Mesothelial cell of epicardium (in vitro differentiated cells): ENCODE measurements around the gene ARHGEF28. TPM values are rescaled to one million over a fixed set of nuclear protein-coding genes. Genes with fewer than 3 reads are reported as not detected.

Experiments
- DNase-seq, 2 experiments: peaks; one replicate each; pipeline ENCODE4 v3.0.0; 2021; ENCODE audit warnings: low spot score in 2 of 2; ENCODE audit not compliant: unreplicated experiment in 2 of 2
- H3K27ac Mint-ChIP-seq: 2 replicates; pipeline ENCODE4 v1.8.0; 2021; ENCODE audit warnings: mixed read lengths
- H3K27me3 Mint-ChIP-seq: 2 replicates; pipeline ENCODE4 v1.8.0; 2021; ENCODE audit warnings: low read depth, mixed read lengths
- H3K36me3 Mint-ChIP-seq: 2 replicates; pipeline ENCODE4 v1.8.0; 2021; ENCODE audit warnings: mixed read lengths
- H3K4me1 Mint-ChIP-seq: 2 replicates; pipeline ENCODE4 v1.8.0; 2021; ENCODE audit warnings: mixed read lengths
- H3K4me3 Mint-ChIP-seq: 2 replicates; pipeline ENCODE4 v1.8.0; 2021; ENCODE audit warnings: mild to moderate bottlenecking, moderate library complexity, mixed read lengths
- H3K9me3 Mint-ChIP-seq: 2 replicates; pipeline ENCODE4 v1.8.0; 2021; ENCODE audit warnings: mixed read lengths
- total RNA-seq: library from RNA; stranded (reverse); gene quantifications from 3 replicates; pipeline ENCODE4 v1.2.1, GENCODE V29; 2021
- TF ChIP-seq, protein P1 (sequence below): fragments of 200-600 bp; sonication (generic); IDR thresholded peaks from one replicate; pipeline ENCODE4 v1.5.0; 2021; ENCODE audit warnings: antibody characterized with exemption; ENCODE audit not compliant: unreplicated experiment

The ARHGEF28 gene
- total RNA-seq, 1 donor from 2014 or later: 0.40 TPM

- peaks cover 6% of the 10 kb centered on the region for H3K4me1 Mint-ChIP-seq
- H3K9me3 Mint-ChIP-seq: no peaks in the 10 kb centered on the region
- no peak overlapping the region for H3K27ac Mint-ChIP-seq
- H3K27me3 Mint-ChIP-seq: peaks cover 11% of the 10 kb centered on the region
- no peak for DNase-seq
- H3K4me3 Mint-ChIP-seq: no peak overlapping the region
- TF ChIP-seq, protein P1, sequence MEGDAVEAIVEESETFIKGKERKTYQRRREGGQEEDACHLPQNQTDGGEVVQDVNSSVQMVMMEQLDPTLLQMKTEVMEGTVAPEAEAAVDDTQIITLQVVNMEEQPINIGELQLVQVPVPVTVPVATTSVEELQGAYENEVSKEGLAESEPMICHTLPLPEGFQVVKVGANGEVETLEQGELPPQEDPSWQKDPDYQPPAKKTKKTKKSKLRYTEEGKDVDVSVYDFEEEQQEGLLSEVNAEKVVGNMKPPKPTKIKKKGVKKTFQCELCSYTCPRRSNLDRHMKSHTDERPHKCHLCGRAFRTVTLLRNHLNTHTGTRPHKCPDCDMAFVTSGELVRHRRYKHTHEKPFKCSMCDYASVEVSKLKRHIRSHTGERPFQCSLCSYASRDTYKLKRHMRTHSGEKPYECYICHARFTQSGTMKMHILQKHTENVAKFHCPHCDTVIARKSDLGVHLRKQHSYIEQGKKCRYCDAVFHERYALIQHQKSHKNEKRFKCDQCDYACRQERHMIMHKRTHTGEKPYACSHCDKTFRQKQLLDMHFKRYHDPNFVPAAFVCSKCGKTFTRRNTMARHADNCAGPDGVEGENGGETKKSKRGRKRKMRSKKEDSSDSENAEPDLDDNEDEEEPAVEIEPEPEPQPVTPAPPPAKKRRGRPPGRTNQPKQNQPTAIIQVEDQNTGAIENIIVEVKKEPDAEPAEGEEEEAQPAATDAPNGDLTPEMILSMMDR: no peak
- no peaks in the 10 kb centered on the region for H3K36me3 Mint-ChIP-seq
These were observed 64.0 kb downstream of the ARHGEF28 start for GRCh38 chr5:73690015-73690414.

DNA sequence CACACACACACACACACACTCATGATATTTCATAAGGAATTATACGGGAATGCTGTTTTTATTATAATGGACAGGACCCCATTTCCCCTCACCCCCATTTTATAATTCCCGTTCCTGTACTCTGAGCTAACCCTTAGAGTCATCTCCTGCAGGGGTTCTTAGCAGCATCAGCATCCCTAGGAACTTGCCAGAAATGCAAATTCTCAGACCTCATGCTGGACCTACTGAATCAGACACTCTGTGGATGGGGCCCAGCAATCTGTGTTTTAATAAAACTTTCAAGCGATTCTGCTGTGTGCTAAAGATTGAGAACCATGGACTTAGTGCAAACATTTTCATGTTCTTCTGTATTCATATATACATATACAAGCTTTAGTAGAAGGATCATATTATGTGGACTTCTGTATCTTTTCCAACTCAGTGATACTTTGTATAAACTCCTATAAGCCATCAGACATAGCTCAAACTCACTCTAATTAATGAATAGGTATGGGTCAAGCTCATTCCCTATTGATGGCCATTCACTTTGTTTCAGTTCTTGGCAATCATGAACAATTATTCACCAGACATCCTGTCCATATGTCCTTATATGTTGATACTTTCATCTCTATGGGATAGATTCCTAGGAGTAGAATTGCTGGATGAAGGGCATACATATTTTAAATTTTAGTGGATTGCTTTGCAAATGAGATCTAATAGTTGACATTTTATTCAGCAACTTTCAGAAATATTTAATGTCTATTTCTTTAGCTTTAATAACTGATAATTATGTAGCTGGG, 65.5 kb downstream of the ARHGEF28 start:
- peaks cover 11% of the 10 kb centered on the region for H3K27me3 Mint-ChIP-seq
- H3K27ac Mint-ChIP-seq: no peak overlapping the region
- H3K36me3 Mint-ChIP-seq: no peaks in the 10 kb centered on the region
- TF ChIP-seq, protein P1: no peak
- peaks cover 6% of the 10 kb centered on the region for H3K4me1 Mint-ChIP-seq
- no peak for DNase-seq
- H3K4me3 Mint-ChIP-seq: no peak overlapping the region
- H3K9me3 Mint-ChIP-seq: no peaks in the 10 kb centered on the region

DNA sequence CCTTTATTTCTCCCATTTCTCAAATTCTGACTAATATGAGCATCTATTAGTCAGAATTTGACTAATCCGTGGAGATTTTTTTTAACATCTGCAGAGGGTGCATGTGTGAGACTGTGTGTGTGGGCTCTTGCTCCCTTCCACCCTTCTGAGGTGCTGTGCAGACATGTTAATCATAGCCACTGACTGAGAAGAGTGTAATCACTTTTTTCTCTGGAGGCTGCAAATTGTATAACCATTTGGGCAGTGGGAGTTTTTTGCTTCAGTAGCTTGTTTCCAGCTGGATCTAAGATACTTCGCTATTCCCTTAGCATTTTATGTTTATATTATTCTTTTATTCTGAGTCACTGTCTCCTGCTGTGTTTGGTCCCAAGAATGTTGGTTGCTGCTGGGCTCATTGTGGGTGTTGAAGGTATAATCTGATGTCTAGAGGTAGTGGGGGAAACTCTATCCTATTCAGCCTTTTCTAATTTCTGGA, 66.2 kb downstream of the ARHGEF28 start:
- H3K27ac Mint-ChIP-seq: no peak overlapping the region
- no peaks in the 10 kb centered on the region for H3K36me3 Mint-ChIP-seq
- TF ChIP-seq, protein P1: no peak
- H3K27me3 Mint-ChIP-seq: peaks cover 11% of the 10 kb centered on the region
- no peaks in the 10 kb centered on the region for H3K9me3 Mint-ChIP-seq
- DNase-seq: no peak
- no peak overlapping the region for H3K4me3 Mint-ChIP-seq
- peaks cover 8% of the 10 kb centered on the region for H3K4me1 Mint-ChIP-seq

- no peak overlapping the region for H3K27ac Mint-ChIP-seq
These were observed 67.0 kb downstream of the ARHGEF28 start for GRCh38 chr5:73692981-73693380.

GRCh38 chr5:73693573-73694061, 67.6 kb downstream of the ARHGEF28 start:
- H3K27me3 Mint-ChIP-seq: peaks cover 20% of the 10 kb centered on the region
- H3K4me3 Mint-ChIP-seq: no peak overlapping the region
- no peaks in the 10 kb centered on the region for H3K36me3 Mint-ChIP-seq
- H3K9me3 Mint-ChIP-seq: no peaks in the 10 kb centered on the region
- H3K27ac Mint-ChIP-seq: no peak overlapping the region
- H3K4me1 Mint-ChIP-seq: peaks cover 11% of the 10 kb centered on the region
- no peak for DNase-seq
- TF ChIP-seq, protein P1: peak; percentile 43

More at GRCh38 chr5:73692981-73693380, 67.0 kb downstream of the ARHGEF28 start:
- peaks cover 11% of the 10 kb centered on the region for H3K4me1 Mint-ChIP-seq
- H3K27me3 Mint-ChIP-seq: peaks cover 15% of the 10 kb centered on the region
- no peak for DNase-seq
- H3K4me3 Mint-ChIP-seq: no peak overlapping the region
- H3K9me3 Mint-ChIP-seq: no peaks in the 10 kb centered on the region
- TF ChIP-seq, protein P1: no peak
- H3K36me3 Mint-ChIP-seq: no peaks in the 10 kb centered on the region
